HT-29 (cell line): ENCODE results near the gene SPTLC3. TPM values are rescaled to one million over a fixed set of nuclear protein-coding genes. Genes with fewer than 3 reads are reported as not detected.

Source experiments
- DNase-seq: peaks from one replicate; pipeline ENCODE4 v3.0.0-alpha.2; 2015; ENCODE audit warnings: low spot score
- total RNA-seq: library from RNA; depleted of rRNA; stranded (reverse); fragments of >200 nt; shearing (Covaris generic); gene quantifications from 2 replicates; pipeline ENCODE4 v1.2.3, GENCODE V29; 2014; rRNA removed

SPTLC3 gene
- total RNA-seq, 1 experiment from 2014 or later: 0.94 TPM

DNA sequence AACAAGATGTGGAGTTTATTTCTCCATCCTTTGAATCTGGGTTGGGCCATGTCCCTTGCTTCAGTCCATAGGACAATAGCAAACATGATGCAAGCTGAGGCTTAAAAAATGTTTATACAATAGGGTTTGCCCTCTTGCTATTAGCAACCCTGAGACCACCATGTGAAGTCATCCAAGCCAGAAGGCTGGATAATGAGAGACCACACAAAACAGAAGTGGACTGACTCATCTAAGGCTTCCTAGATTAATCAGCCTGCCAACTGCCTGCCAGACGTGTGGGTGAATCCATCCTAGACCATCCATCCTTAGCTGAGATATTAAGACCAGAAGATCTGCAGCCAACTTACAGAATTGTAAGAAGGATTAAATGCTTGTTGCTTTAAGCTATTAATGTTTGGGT is 174.2 kb downstream of the SPTLC3 start:
- no peak for DNase-seq

DNA sequence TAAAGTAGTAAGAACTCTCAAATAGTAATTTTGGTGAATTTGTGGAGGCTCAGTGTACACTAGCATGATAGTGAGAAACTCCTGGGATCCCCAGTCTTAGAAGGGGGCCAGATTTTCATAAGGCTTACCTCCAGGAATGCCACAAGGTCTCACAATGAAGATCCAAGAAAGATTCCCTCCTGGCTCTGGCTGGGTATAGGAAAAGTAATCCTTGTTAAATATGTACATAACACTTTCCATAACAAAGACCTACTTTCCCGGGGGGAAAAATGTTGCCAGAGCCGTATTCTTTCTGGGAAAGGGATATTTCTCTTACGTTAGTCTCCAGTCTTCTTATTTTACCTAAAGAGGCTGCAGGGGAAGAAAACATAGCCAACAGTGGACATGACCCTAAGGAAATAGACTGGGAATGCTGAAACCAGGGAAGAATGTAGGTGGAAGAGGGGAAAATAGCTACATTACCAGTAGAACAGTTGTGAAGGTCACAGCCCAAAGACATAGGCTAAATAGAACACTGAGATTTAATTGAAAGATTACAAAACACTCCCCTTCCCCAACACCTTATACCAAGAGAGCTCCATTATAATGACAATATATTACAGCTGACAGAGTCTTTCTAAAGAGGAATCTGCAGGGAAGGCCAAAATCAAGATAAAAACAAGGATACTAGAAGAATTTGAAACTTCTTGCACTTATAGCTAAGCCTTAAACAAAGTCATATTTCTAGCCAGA is 177.4 kb downstream of the SPTLC3 start:
- no peak for DNase-seq

DNA sequence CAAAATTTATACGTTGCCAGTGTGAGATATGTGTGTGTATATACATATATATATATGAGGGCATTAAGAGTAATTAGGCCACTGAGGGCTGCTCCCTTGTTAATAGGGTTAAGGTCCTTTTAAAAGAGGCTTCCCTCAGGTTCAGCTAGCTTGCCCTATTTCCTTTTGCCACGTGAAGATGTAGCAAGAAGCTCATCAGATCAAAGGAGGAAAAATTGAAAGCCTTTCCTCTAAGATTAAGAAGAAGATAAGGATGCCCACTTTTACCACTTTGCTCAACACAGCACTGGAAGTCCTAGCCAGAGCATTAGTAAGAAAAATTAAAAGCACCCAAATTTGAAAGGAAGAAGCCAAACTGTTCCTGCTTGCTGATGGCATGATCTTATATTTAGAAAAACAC is 179.1 kb downstream of the SPTLC3 start:
- no peak for DNase-seq

DNA sequence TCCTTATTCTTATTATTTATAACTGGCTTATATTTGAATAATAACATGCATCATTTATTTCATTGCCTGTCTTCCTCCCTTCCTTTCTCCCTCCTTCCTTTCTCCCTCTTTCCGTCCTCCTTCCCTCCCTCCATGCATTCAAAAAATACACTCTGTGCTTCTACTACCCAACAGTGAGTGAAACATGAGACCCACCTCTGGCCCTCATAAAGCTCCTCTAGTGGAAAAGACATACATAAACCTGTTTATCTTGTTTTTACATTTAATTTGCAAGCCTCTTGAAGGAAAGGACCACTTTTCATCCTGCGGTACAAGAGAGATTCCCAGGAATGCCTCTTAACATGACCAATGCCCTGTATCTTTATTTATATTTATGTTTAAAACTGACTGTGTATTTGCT is 190.5 kb downstream of the SPTLC3 start:
- no peak for DNase-seq

DNA sequence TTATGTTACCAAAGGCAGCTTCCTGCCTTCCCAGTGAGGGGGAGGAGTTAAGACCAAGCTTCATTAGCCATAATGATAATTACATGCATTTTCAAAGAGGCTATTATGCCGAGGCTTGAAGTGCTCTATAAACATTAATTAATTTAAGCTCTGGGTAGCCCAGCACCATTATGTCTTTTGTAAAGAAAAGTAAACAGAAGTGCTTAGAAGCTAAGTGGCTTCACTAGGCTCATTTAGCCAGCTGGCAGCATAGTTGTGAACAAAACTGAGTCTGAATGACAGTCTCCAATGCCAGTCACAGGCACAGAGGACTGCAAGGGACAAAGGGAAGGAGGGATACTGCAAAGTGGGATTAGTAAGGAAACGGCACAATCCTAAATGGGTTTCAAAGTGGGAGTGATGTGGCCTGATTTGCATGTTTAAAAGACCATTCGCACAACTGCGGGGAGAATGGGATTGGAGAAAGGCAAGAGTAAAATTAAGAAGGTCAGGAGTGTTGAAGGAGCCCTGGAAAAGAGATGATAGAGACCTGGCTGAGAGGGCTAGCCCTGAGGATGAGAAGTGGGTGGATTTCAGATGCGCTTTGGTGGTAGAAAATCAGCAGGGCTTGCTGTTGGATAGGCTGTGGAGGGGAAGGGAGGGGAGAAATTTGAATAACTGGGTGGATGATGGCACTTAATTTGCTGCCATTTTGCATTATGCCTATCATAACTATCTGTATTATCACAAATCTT is 192.2 kb downstream of the SPTLC3 start:
- DNase-seq: no peak

DNA sequence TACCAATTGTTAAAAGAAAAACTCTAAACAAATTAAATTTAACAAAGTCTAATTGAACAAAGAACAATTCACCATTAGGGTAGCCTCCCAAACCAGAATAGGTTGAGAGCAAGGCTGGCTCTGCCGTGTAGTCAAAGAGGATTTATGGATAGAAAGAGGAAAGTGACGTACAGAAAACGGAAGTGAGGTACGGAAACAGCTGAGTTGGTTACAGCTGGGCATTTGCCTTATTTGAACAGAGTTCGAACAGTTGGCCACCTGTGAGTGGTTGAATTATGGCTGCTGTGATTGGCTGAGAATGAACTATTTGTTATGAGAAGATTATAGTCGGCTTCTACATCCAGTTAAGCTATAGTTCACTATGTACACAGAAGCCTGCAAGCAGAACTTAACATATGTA is 193.8 kb downstream of the SPTLC3 start:
- no peak for DNase-seq

DNA sequence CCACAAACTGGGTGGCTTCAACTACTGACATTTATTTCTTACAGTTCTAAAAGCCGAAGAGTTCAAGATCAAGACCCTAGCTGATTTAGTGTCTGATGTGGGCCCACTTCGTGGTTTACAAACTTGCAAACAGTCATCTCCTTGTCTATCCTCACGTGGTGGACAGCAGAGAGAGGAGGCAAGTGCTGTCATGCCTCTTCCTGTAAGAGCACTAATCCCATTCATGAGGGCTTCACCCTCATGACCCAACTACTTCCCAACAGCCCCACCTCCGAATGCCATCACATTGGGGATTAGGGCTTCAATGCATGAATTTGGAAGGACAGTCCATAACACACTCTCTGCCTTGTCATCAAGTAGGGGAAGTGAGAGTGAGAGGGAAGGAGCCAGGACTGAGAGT is 196.7 kb downstream of the SPTLC3 start:
- DNase-seq: no peak

DNA sequence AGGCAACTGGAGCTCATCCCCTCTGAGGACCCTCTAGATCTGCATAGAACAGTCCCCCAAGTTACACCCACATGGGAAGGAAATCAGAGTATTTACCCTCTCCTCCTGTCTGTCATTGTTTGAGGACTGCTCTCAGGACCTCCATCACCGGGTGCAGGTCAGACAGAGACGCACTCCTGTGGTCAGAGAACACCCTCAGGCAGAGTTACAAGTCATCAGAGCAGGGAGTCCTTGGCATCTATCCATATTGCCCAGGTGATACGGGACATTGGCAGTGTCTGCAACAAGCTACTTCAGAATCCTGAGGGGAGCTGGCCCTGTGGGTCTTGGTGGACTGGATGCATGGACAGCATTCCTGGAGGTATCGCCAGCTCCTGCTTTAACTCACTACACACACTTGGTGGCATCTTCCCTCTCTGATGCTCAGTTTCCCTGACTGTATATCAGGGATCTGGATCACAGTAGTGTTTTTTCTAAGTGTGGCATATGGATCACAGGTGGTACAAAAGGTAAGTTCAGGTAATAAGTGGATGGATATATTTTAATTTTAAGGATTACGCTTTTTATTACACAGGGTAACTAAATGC is 197.2 kb downstream of the SPTLC3 start:
- DNase-seq: no peak

DNA sequence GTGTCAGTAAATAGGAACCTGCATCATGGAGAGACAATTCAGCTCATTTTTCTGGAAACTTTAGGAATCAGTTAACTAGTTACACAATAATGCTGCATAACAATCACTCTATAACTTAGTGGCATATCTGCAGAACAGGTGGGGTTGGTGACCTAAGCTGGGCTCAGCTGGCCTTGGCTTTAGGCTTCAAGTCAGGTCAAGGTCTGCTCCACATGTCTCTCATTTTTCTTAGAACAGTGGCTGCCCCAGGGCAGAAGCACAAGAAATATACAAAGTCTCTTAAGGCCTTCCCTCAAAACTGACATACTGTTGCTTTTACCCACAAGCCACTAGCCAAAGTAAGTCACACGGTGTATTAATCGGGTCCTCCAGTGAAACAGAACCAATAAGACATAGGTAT is 198.2 kb downstream of the SPTLC3 start:
- no peak for DNase-seq

DNA sequence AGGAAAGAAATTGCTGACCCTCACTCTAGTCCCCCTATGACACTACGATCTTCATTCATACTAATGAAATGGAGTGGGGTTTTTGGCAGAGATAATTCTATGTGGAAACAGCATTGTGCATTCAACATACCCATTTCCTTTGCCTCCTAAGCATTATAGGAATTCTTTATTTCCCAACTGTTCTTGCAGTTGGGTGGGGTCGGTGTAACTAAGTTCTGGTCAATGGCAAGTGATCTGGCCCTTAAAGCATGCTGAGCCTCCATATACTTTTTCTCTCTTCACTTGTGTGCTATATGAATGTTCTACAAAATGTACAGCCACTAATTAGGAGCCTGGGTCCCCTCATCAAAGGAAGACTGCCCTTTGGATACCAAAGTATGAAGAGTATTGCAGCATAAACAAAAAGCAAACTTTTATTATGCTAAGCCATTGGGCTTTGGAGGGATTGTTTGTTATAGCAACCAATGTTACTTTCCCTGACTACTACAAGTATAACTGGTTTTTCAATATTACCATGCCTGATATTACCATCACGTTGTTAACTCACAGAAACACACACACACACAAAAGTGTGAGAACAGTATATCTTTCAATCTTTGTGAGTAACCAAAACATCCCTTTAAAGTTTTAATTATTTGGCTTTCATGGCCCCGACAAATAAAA is 203.3 kb downstream of the SPTLC3 start:
- no peak for DNase-seq

DNA sequence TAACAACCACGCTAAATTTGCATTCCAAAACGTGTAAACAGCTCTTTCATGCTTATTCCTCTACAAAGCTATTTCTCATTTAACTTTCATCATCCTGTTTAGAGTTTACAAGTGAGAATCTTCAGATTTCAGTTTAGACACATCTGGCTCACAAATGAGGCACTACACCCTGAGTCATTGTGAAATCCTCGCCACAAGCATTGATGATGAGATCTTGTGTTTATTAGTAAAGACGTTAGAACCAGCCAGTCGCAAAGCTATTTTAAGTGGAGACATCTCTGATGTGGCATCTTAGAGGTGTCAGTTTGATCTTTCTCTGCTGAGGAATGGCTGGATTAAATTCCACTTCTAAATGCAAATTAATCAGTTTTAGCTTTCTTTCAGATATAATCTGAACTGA is 204.0 kb downstream of the SPTLC3 start:
- DNase-seq: no peak

DNA sequence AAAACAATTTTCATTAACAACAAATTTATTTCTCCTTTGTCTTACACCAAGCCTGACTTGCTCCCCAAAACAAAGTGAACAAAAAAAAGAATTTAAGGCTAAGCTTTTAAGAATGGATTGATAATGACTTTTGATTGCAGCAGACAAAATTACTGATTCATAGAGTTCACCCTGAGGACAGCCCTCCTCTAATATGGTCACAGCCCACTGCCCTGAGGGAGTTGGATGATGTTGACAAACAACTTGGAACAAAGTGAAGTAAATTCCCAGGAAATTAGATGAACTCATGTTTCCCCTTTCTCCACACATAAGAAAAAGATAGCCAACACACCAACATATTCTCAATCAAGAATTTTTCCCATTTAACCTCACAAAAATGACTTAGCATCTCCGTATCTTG is 204.6 kb downstream of the SPTLC3 start:
- DNase-seq: no peak

DNA sequence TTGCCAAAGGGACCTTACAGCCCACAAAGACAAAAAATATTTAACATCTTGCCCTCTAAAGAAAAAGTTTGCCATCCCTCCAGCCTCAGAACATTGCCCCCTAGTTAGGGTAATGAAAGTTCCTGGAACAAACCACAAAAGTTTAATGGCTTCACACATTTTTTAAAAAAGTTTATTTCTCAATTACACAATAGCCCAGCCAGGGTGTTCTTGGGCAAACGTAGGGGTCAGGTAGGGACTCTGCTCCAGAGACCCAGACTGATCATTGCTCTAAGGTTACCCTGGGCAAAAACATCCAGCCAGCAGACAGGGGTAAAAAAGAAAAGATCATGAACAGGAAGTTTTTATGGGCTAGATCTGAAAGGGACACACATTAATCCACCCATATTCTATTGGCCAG is 207.8 kb downstream of the SPTLC3 start:
- no peak for DNase-seq

Other genes with a start within 250 kb of the SPTLC3 start
- not detected in 2 replicates for gene ISM1, start 212.3 kb downstream of the SPTLC3 start, total RNA-seq